ENCODE data around the gene FAM120B. TPM values are rescaled to one million over a fixed set of nuclear protein-coding genes. Genes with fewer than 3 reads are reported as not detected.

The FAM120B gene
- total RNA-seq, 3 donors from 2014 or later = 30.7 to 40.0 (median 38.3) TPM

DNA sequence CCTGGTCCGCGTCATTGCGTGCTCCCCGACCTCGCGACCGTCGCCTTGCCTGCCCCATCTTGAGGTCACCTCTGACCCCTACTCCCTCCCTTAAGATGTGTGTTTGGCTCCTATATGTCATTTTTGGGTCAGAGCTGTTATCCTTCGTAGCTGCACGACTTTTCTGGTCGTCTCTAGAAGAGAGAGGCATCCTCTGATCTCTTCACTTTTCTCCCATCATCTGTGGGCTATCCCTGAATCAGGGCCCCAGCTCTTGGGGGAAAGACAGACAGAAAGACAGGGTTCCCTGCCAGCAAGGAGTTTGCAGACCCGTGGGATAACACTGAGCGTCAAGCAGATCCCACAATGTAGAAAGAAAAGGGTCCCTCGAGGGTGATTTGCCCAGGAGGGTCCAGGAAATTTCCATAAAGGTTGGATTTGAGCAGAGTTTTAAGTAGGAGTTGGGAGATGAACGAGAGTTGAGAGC lies 555 bp downstream of the FAM120B start:
- peaks cover 24% of the 10 kb centered on the region for H3K4me1 ChIP-seq (ENCODE audit: low read depth)
- TF ChIP-seq, protein P1, sequence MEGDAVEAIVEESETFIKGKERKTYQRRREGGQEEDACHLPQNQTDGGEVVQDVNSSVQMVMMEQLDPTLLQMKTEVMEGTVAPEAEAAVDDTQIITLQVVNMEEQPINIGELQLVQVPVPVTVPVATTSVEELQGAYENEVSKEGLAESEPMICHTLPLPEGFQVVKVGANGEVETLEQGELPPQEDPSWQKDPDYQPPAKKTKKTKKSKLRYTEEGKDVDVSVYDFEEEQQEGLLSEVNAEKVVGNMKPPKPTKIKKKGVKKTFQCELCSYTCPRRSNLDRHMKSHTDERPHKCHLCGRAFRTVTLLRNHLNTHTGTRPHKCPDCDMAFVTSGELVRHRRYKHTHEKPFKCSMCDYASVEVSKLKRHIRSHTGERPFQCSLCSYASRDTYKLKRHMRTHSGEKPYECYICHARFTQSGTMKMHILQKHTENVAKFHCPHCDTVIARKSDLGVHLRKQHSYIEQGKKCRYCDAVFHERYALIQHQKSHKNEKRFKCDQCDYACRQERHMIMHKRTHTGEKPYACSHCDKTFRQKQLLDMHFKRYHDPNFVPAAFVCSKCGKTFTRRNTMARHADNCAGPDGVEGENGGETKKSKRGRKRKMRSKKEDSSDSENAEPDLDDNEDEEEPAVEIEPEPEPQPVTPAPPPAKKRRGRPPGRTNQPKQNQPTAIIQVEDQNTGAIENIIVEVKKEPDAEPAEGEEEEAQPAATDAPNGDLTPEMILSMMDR (IDR thresholded peaks at IDR 0.05) = no peak
- peak overlapping the region; percentile 75 for H3K4me3 ChIP-seq
- H3K36me3 ChIP-seq (ENCODE audit: low read depth) = no peaks in the 10 kb centered on the region
- ATAC-seq (no peak), DNase-seq (no peak)
- H3K9me3 ChIP-seq = no peaks in the 10 kb centered on the region
- intact Hi-C loops (cut with DNase I, micrococcal nuclease) = no loop called here

DNA sequence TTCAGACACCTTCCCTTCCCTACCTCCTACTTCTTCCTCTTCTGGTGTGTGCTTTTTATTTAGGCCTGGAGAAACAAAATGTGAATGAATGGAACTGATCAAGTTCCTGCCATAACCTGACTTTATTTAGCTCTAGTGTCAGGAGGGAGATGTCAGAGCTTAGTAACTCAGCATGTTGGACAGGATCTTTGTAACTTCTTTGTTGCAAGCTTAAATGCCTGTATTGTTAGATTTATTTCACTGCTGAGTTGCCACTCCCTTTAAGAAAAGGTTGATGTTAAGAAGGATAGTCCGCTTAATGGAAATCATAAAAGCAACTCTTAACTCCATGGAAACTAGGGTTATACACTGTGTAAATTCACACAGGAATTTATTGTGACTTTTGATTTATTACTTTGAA lies 2.2 kb downstream of the FAM120B start:
- TF ChIP-seq, protein P1 (IDR thresholded peaks at IDR 0.05) = no peak
- peaks cover 24% of the 10 kb centered on the region for H3K4me1 ChIP-seq (ENCODE audit: low read depth)
- no peak for ATAC-seq
- no peaks in the 10 kb centered on the region for H3K36me3 ChIP-seq (ENCODE audit: low read depth)
- H3K9me3 ChIP-seq = no peaks in the 10 kb centered on the region
- H3K4me3 ChIP-seq = no peak overlapping the region
- intact Hi-C loops (cut with DNase I, micrococcal nuclease) = no loop called here
- no peak for DNase-seq

DNA sequence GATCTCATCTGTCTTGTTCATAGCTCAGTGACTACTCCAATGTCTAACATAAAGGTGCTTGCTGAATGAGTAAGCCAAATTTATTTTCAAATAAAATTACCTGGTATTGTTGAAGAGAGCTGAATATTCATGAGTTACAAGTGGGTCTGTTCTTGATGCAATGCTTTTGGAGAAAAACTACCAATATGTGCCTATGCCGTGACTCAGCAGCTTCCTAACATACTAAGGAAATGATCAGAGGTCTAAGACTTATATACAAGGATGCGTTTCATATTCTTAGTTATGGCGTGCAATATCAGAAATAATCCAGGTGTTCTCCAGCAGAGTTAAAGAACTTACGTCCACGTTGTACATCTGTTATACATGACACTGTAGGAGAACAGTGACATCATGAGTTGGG lies 5.1 kb downstream of the FAM120B start:
- no peak overlapping the region for H3K4me3 ChIP-seq
- no peak for ATAC-seq
- DNase-seq = no peak
- intact Hi-C loops (cut with DNase I, micrococcal nuclease) = no loop called here
- TF ChIP-seq, protein P1 (IDR thresholded peaks at IDR 0.05) = no peak
- no peaks in the 10 kb centered on the region for H3K36me3 ChIP-seq (ENCODE audit: low read depth)
- no peaks in the 10 kb centered on the region for H3K9me3 ChIP-seq
- peaks cover 19% of the 10 kb centered on the region for H3K4me1 ChIP-seq (ENCODE audit: low read depth)

DNA sequence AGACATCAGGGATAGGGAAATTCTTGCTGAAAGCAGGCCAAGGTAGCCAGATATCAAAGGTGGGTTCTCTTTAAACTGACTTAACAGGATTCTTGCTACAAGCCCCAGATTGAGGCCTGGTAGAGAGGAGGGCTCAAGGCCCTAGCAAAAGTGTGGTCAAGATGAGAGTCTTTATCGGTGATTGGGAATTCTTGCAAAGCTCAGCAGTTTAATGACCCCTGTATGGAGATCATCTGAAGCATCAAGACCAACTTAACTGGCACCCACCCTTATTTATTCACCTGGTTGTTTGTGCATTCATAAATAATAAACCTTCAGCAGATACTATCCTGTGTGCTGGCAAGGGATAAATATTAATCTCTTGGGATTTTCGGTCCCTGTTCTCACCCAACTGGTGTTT lies 6.3 kb downstream of the FAM120B start:
- TF ChIP-seq, protein P1 (IDR thresholded peaks at IDR 0.05) = no peak
- ATAC-seq (no peak), DNase-seq (no peak)
- Histone ChIP-seq H3K36me3 (ENCODE audit: low read depth) (no peaks in the 10 kb centered on the region), H3K9me3 (no peaks in the 10 kb centered on the region), H3K4me1 (ENCODE audit: low read depth) (peaks cover 11% of the 10 kb centered on the region), H3K4me3 (no peak overlapping the region)
- intact Hi-C loops (cut with DNase I, micrococcal nuclease) = no loop called here

DNA sequence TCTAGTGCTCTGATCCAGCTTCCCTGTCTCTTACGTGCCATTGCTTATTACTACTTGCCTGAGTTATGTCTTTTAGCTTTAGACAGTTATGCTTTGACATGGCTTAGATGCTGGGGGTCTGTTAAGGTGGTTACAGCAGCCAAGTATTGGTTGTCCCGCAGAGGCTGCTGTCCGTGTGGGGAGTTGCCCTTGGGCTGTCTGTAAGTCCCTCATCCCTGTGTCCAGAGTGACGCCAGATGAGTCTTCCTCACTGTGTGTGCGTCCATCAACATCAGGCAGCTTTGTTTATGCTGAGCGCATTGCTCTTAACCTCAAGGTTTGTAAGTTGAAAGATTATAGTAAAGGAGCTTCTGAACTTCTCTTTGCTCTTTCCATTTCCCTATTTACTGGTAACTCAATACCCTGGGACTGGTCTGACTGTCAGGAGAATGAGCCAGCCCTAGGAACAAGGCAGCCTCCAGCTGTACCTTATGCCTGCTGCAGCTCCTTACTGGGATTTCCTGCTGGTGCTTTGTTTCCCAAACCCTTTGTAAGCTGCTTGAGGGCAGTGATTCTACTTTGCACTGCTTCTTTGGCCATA lies 7.2 kb downstream of the FAM120B start:
- intact Hi-C loops (cut with DNase I, micrococcal nuclease) = no loop called here
- Histone ChIP-seq H3K9me3 (no peaks in the 10 kb centered on the region), H3K4me3 (no peak overlapping the region), H3K36me3 (ENCODE audit: low read depth) (no peaks in the 10 kb centered on the region), H3K4me1 (ENCODE audit: low read depth) (peaks cover 2% of the 10 kb centered on the region)
- DNase-seq = no peak
- ATAC-seq = no peak
- TF ChIP-seq, protein P1 (IDR thresholded peaks at IDR 0.05) = no peak

DNA sequence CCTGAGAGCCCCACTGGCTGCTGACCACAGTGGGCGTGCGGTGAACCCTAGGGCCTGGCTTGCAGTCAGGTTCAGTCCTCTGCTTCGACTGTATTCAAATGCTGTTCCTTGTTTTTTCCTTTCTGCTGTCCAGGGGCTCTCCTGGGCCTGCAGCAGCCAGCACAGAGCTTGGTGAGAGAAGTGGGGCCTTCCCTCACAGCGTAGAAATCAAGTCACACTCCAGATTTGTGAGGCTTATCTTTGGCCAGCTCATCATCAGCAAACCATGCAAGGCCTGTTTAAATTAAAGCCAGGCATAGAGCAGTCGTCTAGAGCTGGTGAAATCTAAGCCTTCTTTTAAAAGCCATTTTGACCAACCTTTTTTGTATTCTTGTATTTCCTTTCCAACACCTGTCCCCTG lies 8.4 kb downstream of the FAM120B start:
- TF ChIP-seq, protein P1 (IDR thresholded peaks at IDR 0.05) = no peak
- ATAC-seq (no peak), DNase-seq (no peak)
- no peaks in the 10 kb centered on the region for H3K36me3 ChIP-seq (ENCODE audit: low read depth)
- H3K9me3 ChIP-seq = no peaks in the 10 kb centered on the region
- H3K4me1 ChIP-seq (ENCODE audit: low read depth) = no peaks in the 10 kb centered on the region
- intact Hi-C loops (cut with DNase I, micrococcal nuclease) = no loop called here
- no peak overlapping the region for H3K4me3 ChIP-seq
